22Rv1 (cell line): ENCODE measurements around the gene PNLDC1.
"Not testable (repeated sequence)": the region's sequence is repeated elsewhere in the genome, so short reads cannot be mapped to it uniquely, and the experiment has no call there.

Experiments
- CTCF ChIP-seq: fragments of 450-650 bp; IDR thresholded peaks from 2 replicates; pipeline ENCODE4 v1.5.1; 2017; ENCODE audit warnings: mild to moderate bottlenecking
- ZFX ChIP-seq: fragments of 450-650 bp; IDR thresholded peaks from 2 replicates; pipeline ENCODE4 v1.6.1; 2017; ENCODE audit warnings: antibody characterized with exemption, borderline replicate concordance

GRCh38 chr6:159824690-159825089 lies 24.6 kb downstream of the PNLDC1 start:
- not testable (repeated sequence) for TF ChIP-seq CTCF, ZFX
